T-helper 1 cell (primary cell): ENCODE results near the gene DOCK1.

Source experiments
- DNase-seq, 5 donors: peaks; one replicate each; pipeline ENCODE4 v3.0.0-alpha.2; 2012 to 2020

Gene DOCK1

GRCh38 chr10:127374901-127375300 is 469.7 kb downstream of the DOCK1 start:
- DNase-seq, result no peak

DNA sequence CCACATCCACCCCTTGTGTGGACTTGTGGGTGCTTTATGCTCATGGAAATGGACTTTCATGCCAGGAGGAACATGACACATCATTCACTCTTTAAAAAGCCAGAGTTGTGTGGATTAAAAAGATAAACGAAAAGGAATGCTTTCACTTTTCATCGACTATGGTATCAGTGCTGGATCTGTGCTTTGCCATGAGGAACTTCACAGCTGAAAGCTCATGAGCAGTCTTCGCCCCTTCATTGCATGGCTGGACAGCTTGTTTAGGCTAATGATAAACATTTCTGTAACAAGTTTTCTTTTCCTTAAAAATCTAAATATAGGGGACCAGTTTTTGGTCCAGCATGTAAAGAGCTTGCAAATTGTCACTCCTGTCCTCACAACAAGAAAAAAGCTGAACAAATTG is 470.2 kb downstream of the DOCK1 start:
- no peak for DNase-seq

- no peak for DNase-seq
These were observed 470.8 kb downstream of the DOCK1 start for GRCh38 chr10:127376071-127376470.

- DNase-seq, result no peak
These were observed 473.4 kb downstream of the DOCK1 start for GRCh38 chr10:127378628-127379027.

DNA sequence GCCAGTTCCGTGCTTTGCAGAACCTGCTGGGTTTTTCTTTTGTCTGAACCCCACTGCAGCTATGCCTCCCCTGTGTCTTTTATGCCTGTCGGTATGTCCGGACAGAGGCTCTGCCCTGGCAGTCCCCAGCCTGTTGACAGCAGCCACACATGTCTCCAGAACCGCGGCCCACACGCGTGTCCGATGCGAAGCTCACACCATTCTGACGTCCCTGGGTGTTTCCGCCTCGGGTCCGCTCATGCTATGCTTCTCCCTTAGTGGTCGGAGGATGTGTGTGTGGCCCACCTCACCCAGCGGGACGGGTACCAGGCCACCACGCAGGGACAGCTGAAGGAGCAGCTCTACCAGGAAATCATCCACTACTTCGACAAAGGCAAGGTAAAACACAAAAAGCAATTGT is 479.3 kb downstream of the DOCK1 start:
- no peak for DNase-seq

DNA sequence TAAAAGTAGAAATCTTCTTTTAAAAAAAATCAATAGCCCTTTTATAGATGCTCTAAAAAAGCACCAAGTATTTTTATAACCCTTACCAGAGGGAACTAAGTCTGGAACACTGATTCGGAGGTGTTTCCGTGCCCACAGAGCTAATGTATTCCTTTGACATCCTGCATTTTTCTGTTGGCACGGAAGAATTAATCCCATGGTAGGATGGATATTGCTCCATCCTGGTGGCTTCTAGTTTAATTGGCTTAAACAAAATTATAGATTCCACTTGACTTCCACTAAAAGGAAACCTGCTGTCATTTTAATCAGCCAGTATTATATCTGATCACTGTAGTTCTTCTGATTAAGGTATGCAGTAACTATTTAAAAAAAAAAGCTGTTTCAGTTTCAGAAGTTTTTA is 479.8 kb downstream of the DOCK1 start:
- no peak for DNase-seq

- DNase-seq, result no peak
These were observed 481.5 kb downstream of the DOCK1 start for GRCh38 chr10:127386606-127387327.

DNA sequence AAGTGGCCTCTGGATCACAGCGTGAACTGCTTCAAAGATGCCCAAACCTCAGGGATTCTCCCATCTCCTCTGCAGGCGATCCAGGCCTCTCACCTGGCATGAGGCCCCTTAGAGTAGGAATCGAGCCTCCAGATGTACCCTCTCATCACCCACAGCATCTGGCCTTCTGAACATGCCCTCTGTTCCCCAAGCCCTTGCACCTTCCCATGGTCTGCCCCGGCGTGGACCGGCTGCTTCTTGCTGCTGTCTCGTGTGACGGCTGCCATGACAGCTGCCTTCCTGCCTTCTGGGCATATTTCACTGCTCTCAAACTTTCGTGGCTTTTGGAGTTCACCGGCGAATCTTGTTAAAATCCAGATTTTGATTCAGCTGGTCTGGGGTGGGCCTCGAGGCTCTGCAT is 486.6 kb downstream of the DOCK1 start:
- DNase-seq, result no peak

- no peak for DNase-seq
These were observed 487.4 kb downstream of the DOCK1 start for GRCh38 chr10:127392351-127393235.

- no peak for DNase-seq
These were observed 493.1 kb downstream of the DOCK1 start for GRCh38 chr10:127398140-127398970.

DNA sequence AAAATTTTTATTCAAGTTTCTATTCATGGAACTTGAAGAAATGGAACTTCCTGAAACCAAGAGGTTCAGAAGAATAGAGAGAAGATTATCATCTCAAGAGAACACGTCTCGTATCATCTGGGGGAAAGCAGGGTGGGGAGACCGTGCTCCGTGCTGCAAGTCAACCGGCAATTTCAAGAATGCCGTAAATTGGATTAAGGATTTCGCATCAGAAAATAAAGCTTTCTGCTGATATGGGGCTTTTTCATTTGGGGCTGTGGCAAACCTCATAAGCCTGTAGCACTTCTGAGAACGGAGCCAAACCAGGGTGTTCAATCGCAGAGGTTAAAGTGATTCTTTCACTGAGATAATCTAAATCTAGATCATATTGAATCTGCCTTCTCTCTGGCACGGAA is 493.7 kb downstream of the DOCK1 start:
- no peak for DNase-seq

GRCh38 chr10:127399668-127400067 is 494.4 kb downstream of the DOCK1 start:
- DNase-seq, result no peak

GRCh38 chr10:127400216-127400615 is 495.0 kb downstream of the DOCK1 start:
- DNase-seq, result no peak

GRCh38 chr10:127402596-127403409 is 497.6 kb downstream of the DOCK1 start:
- no peak for DNase-seq

DNA sequence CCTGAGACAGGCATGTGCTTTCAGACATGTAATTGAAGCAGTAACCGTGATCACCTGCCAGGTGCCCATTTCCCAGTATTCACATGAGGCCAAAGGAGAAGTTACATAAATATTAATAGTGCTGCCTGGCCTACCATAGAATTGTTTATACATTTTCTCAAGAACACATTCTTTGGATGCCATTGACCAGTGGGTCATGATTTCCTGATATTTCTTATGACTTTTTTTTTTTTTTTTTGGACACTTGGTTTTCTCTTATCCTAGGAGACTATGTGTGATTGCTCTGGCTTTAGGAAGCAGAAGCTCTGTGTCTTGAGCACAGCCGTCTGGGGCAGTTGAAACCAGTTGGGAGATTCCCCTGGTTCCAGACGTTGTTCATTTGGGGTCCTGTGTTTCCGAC is 500.0 kb downstream of the DOCK1 start:
- no peak for DNase-seq

DNA sequence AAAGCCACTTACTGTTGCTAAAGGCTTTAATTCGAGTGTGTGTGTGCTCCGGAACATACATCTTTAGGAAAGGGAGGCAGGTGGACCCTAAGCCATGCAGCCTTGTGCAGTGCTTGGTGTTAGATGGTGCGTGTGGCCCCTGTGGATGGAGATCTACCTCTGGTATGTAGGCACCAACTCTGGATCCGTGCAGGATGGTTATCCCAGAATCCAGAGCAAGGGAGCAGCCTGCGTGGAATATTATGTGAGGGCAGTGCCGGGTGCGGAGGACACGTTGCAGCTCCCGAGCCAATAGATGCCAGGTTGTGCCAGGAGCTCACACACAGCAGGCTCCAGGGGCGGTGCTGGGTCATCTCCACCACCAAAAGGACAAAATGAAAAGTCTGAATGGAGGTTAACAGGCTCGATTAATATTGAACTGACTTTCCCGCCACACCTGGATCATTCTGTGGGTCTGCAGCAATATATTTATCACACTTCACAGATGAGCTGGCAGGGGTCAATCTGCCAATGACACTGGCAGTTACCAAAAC is 500.9 kb downstream of the DOCK1 start:
- no peak for DNase-seq

DNA sequence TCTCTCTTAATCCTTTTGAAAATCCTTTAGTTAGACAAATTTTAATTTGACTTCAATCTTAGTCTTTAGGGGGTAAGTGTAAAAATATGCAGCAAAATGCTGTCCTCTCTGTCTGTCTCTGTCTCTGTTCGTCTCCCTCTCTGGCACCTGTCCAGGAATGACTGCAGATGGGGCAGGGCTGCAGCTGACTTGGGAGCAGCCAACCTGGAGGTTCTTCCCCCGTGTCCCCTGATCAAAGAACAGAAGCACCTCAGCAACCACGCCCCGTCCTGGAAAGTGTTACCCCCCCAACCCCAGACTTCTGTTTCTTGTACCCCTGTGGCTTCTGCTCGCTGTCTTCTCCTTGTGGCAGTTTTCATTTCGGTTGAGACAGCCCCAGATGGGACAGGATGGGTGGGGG is 502.3 kb downstream of the DOCK1 start:
- no peak for DNase-seq

DNA sequence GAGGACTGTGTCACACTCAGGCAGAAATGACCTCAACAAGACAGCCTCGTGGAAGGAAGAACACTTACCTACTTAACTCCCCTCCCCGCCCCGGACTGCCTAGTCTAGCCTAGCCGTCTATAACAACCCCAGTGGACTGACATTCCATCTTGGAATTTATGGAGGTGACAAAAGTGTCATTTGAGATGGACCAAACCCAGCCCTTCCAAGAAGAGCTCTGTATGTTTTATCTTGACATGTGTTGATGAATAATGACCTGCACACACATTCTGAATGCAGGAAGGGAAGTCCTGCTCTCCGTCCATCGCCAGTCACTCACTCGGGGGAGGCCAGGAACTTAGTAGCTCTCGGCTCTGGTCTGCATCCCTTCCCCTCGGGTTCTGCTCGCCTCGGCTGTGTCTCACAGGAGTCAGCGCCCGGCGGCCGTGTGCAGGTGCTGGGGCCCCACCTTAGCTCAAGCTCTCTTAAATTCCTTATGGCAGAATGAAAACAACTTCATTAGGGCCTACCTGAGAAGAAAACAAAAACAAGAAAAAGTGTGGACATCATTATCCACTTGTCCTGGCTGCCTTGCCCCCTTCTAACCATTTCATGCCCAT is 503.0 kb downstream of the DOCK1 start:
- no peak for DNase-seq

DNA sequence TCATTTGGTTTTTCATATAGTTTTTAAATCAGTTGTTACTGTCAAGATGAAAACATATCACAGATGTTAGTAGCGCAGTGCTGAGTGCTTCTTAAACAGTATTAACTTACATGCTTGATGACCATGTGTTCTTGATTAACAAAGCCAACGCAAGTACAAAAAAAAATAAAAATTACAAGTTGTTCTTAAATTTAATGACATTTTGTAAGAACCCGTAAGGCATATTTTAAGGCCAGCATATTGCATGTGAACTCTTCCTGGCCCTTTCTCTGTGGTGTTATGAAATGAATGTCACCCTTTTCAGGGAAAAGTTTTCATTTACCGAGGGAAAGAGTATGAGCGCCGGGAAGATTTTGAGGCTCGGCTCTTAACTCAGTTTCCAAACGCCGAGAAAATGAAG is 503.5 kb downstream of the DOCK1 start:
- no peak for DNase-seq

GRCh38 chr10:127410030-127410429 is 504.8 kb downstream of the DOCK1 start:
- no peak for DNase-seq

DNA sequence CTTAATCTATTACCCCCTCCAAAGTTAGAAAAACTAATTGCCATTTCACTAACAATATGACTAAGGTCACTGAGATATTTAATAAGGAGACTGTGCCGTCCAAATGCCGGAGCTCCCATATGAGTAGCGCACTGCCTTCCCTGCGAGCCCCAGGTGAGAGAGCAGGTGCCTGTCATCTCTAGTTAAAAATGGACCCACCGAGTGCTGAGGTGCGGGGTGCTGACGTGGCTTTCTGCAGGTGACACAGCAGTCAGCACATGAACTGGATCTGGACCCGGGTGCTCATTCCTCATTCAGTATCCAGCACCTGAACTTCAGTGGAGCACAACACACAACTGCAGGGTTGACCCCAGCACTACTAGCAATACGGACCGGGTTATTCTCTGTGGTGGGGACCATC is 505.8 kb downstream of the DOCK1 start:
- no peak for DNase-seq

GRCh38 chr10:127413326-127413725 is 508.1 kb downstream of the DOCK1 start:
- no peak for DNase-seq
